Thyroid gland (tissue), 4 donors: Measurements from ENCODE around the gene PYGM. TPM values are rescaled to one million over a fixed set of nuclear protein-coding genes. Genes with fewer than 3 reads are reported as not detected.

Experiments
- DNase-seq, 2 donors: peaks; one replicate each; pipeline ENCODE4 v3.0.0-alpha.2; 2019
- H3K27ac ChIP-seq, 3 donors: fragments of 200-600 bp; sonication (generic); 1 replicate in 2 of 3; 2 replicates in 1 of 3; pipeline ENCODE4 v1.5.1; 2016 to 2019; ENCODE audit warnings: mild to moderate bottlenecking in 1 of 3, moderate library complexity in 1 of 3
- H3K27me3 ChIP-seq: fragments of 200-600 bp; sonication (generic); one replicate; pipeline ENCODE4 v1.5.1; 2019
- H3K36me3 ChIP-seq, 2 donors: fragments of 200-600 bp; sonication (generic); one replicate each; pipeline ENCODE4 v1.5.1; 2016 to 2019
- H3K4me1 ChIP-seq, 2 donors: fragments of 200-600 bp; sonication (generic); one replicate each; pipeline ENCODE4 v1.5.1; 2017 to 2019
- H3K4me3 ChIP-seq, 3 donors: fragments of 200-600 bp; sonication (generic); replicated peaks in 1 of 3; 1 replicate in 2 of 3; 2 replicates in 1 of 3; pipeline ENCODE4 v1.5.1; 2016; ENCODE audit warnings: mild to moderate bottlenecking in 1 of 3
- H3K9me3 ChIP-seq: fragments of 200-600 bp; sonication (generic); one replicate; pipeline ENCODE4 v1.5.1; 2017
- CTCF ChIP-seq, 6 experiments: fragments of 200-600 bp in 3 of 6; fragments of 450-650 bp in 3 of 6; sonication (generic) in 3 of 6; IDR thresholded peaks; one replicate each; pipeline ENCODE4 v1.5.1; 2016 to 2019; ENCODE audit warnings: antibody characterized with exemption in 6 of 6, mild to moderate bottlenecking in 2 of 6, inconsistent platforms in 1 of 6, moderate library complexity in 1 of 6
- POLR2A ChIP-seq, 2 donors: fragments of 450-650 bp; IDR thresholded peaks; one replicate each; pipeline ENCODE4 v1.6.1; 2017; ENCODE audit warnings: antibody characterized with exemption in 2 of 2, mild to moderate bottlenecking in 2 of 2, moderate library complexity in 1 of 2
- WGBS, 2 donors: methylation state at CpG; one replicate each; pipeline ENCODE4 v1.1.5; 2017; 5-methylcytosine and 5-hydroxymethylcytosine counted together
- intact Hi-C: fragments of 100-400 bp; cut with DNase I; formaldehyde crosslinking; loops from one replicate; pipeline ENCODE4 v1.15.1; 2023
- total RNA-seq, 4 donors: library from RNA; depleted of rRNA; stranded (reverse); fragments of >200 nt; gene quantifications; one replicate each; pipeline ENCODE4 v1.2.3, GENCODE V29; 2016

The PYGM gene
- total RNA-seq, 4 donors from 2014 or later: 4.3 to 14.8 (median 6.7) TPM

DNA sequence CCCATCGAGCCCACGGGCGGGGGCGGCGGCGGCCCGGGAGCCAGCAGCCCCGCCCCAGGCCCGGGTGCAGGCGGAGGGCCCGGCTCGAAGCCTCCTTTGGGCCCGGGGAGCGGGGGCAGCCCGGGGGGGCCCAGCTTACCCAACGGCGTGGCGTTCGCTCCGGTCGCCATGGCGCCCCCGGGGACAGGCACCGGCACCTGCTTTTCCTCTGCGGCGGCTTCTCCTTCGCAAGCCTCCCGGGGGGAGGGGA is 18.4 kb upstream of the PYGM start:
- Histone ChIP-seq H3K36me3 (peaks cover 30 to 31% of the 10 kb centered on the region in 2 donors), H3K9me3 (no peaks in the 10 kb centered on the region), H3K27me3 (no peaks in the 10 kb centered on the region), H3K4me1 (peaks cover 17 to 26% of the 10 kb centered on the region in 2 donors), H3K27ac (peak overlapping the region; percentile 93 to 98 (median 97)), H3K4me3 (peak overlapping the region; percentile 75 to 92 (median 86))
- WGBS, 2 donors: 0% methylated on average over 4 of the region's 28 CpGs; no CpG with 5 or more reads in 1 of the 2 donors
- no peak for DNase-seq
- intact Hi-C loops: no loop called here
- TF ChIP-seq CTCF (IDR thresholded peaks at IDR 0.05) (no peak), POLR2A (IDR thresholded peaks at IDR 0.05) (no peak)

GRCh38 chr11:64777449-64778222 is 17.9 kb upstream of the PYGM start:
- Histone ChIP-seq H3K4me3 (peak overlapping the region; percentile 57 to 92 (median 86)), H3K9me3 (no peaks in the 10 kb centered on the region), H3K36me3 (peaks cover 35 to 36% of the 10 kb centered on the region in 2 donors), H3K4me1 (peaks cover 17 to 30% of the 10 kb centered on the region in 2 donors), H3K27ac (peak overlapping the region; percentile 93 to 98 (median 97)), H3K27me3 (no peaks in the 10 kb centered on the region)
- peak; percentile 76 to 80 for DNase-seq
- TF ChIP-seq CTCF (IDR thresholded peaks at IDR 0.05) (no peak), POLR2A (IDR thresholded peaks at IDR 0.05) (peak; percentile 12 to 26)
- 0% methylated on average over 4 to 12 of the region's 98 CpGs for WGBS, 2 donors
- intact Hi-C loops: no loop called here

DNA sequence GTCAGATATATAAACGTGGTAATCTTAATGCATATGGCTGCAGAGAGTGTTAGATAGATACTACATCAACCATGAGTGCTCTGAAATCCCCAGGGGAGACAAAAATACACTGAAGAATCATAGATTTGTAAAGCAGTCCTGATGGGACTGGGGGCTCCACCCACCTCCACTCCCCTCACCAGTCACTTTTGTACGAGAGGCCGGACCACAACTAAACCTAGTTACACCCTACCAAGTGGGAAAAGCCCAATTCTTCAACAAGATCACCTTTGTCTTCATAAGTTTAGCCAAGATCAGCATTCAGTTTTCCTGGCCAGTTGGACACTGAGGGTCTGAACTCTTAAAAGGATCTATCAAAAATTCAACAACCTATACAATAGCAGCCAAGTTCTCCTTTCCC is 17.1 kb upstream of the PYGM start:
- H3K4me3 ChIP-seq: peak overlapping the region in 2 of 3 donors; percentile 57 to 60
- TF ChIP-seq POLR2A (IDR thresholded peaks at IDR 0.05): no peak
- no peak for TF ChIP-seq CTCF (IDR thresholded peaks at IDR 0.05)
- DNase-seq: no peak
- H3K27ac ChIP-seq: no peak overlapping the region
- H3K36me3 ChIP-seq: peaks cover 43 to 44% of the 10 kb centered on the region in 2 donors
- H3K4me1 ChIP-seq: peaks cover 17 to 30% of the 10 kb centered on the region in 2 donors
- no peaks in the 10 kb centered on the region for H3K27me3 ChIP-seq
- WGBS, 2 donors: 22 to 33% methylated on average over 3 of the region's 3 CpGs
- intact Hi-C loops: no loop called here
- H3K9me3 ChIP-seq: no peaks in the 10 kb centered on the region

DNA sequence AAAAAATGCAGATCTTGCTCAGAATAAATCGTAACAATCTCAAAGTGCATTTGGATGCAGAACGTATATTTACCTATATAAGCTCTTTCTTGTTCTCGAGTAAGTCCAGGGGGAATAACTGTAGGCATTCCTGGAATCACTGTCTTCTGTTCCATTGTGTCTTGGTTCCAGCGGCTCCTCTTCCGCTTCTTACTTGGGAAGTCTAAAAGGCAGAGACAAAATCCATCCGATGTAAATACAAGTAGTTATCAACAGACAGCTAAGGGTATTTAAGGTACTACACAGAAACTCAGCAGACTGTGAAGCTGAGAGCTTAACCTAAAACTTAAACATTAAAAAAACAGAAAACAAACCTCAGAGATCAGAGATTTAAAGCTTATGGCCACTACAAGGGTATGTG is 16.7 kb upstream of the PYGM start:
- peaks cover 17 to 30% of the 10 kb centered on the region in 2 donors for H3K4me1 ChIP-seq
- 65 to 66% methylated on average over 6 of the region's 6 CpGs for WGBS, 2 donors

More for the DNA sequence above, 16.7 kb upstream of the PYGM start:
- H3K4me3 ChIP-seq: peak overlapping the region in 1 of 3 donors; percentile 60
- H3K27me3 ChIP-seq: no peaks in the 10 kb centered on the region
- peaks cover 47 to 48% of the 10 kb centered on the region in 2 donors for H3K36me3 ChIP-seq
- TF ChIP-seq POLR2A (IDR thresholded peaks at IDR 0.05): no peak
- no peak for TF ChIP-seq CTCF (IDR thresholded peaks at IDR 0.05)
- H3K27ac ChIP-seq: no peak overlapping the region
- intact Hi-C loops: no loop called here
- DNase-seq: no peak
- H3K9me3 ChIP-seq: no peaks in the 10 kb centered on the region
